WTC11 (cell line): ENCODE data around the gene MKLN1.

Experiments used
- EMX1 ChIP-seq: fragments of 250-450 bp; sonication (Bioruptor Pico); IDR thresholded peaks from 2 replicates; pipeline ENCODE4 v1.8.0; 2021; ENCODE audit warnings: mild to moderate bottlenecking
- ESRRA ChIP-seq: sonication (generic); formaldehyde crosslinking; IDR thresholded peaks from 2 replicates; pipeline ENCODE4 v1.8.1; 2022; ENCODE audit warnings: mild to moderate bottlenecking, missing genetic modification reagents, borderline replicate concordance
- FOXJ3 ChIP-seq: sonication (generic); formaldehyde crosslinking; IDR thresholded peaks from 2 replicates; pipeline ENCODE4 v1.9.0; 2021; ENCODE audit warnings: missing genetic modification reagents, mild to moderate bottlenecking, borderline replicate concordance
- IRF2 ChIP-seq: sonication (generic); formaldehyde crosslinking; IDR thresholded peaks from 2 replicates; pipeline ENCODE4 v1.8.0; 2022; ENCODE audit warnings: low read depth, missing genetic modification reagents, borderline replicate concordance
- NFYB ChIP-seq: sonication (generic); formaldehyde crosslinking; conservative IDR thresholded peaks from 2 replicates; pipeline ENCODE4 v1.8.0; 2022; ENCODE audit warnings: low read depth, missing genetic modification reagents
- NR1H2 ChIP-seq: sonication (generic); formaldehyde crosslinking; IDR thresholded peaks from 2 replicates; pipeline ENCODE4 v1.9.0; 2021; ENCODE audit warnings: mild to moderate bottlenecking, moderate library complexity, missing genetic modification reagents
- USF2 ChIP-seq: sonication (generic); formaldehyde crosslinking; IDR thresholded peaks from 2 replicates; pipeline ENCODE4 v1.8.1; 2023; ENCODE audit warnings: mild to moderate bottlenecking, missing genetic modification reagents, moderate library complexity
- ZNF121 ChIP-seq: sonication (generic); formaldehyde crosslinking; IDR thresholded peaks from 2 replicates; pipeline ENCODE4 v1.8.0; 2023; ENCODE audit warnings: missing genetic modification reagents
- ZNF532 ChIP-seq: fragments of 250-450 bp; sonication (Bioruptor Pico); IDR thresholded peaks from 2 replicates; pipeline ENCODE4 v1.9.0; 2021; ENCODE audit warnings: mild to moderate bottlenecking, borderline replicate concordance
- TF ChIP-seq, protein P1 (sequence below): fragments of 200-600 bp; IDR thresholded peaks from 2 replicates; pipeline ENCODE4 v1.8.0; 2022; ENCODE audit warnings: antibody characterized with exemption
- TF ChIP-seq, protein P2 (sequence below): sonication (generic); formaldehyde crosslinking; IDR thresholded peaks from 2 replicates; pipeline ENCODE4 v1.8.1; 2022; ENCODE audit warnings: low read depth, mild to moderate bottlenecking, moderate library complexity, missing genetic modification reagents, borderline replicate concordance

GRCh38 chr7:131500357-131500756 lies 172.7 kb downstream of the MKLN1 start:
- TF ChIP-seq, protein P1, sequence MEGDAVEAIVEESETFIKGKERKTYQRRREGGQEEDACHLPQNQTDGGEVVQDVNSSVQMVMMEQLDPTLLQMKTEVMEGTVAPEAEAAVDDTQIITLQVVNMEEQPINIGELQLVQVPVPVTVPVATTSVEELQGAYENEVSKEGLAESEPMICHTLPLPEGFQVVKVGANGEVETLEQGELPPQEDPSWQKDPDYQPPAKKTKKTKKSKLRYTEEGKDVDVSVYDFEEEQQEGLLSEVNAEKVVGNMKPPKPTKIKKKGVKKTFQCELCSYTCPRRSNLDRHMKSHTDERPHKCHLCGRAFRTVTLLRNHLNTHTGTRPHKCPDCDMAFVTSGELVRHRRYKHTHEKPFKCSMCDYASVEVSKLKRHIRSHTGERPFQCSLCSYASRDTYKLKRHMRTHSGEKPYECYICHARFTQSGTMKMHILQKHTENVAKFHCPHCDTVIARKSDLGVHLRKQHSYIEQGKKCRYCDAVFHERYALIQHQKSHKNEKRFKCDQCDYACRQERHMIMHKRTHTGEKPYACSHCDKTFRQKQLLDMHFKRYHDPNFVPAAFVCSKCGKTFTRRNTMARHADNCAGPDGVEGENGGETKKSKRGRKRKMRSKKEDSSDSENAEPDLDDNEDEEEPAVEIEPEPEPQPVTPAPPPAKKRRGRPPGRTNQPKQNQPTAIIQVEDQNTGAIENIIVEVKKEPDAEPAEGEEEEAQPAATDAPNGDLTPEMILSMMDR = no peak
- TF ChIP-seq ESRRA (CRISPR knock-in tag) (no peak), IRF2 (CRISPR knock-in tag) (no peak), NFYB (CRISPR knock-in tag) (no peak), USF2 (CRISPR knock-in tag) (no peak), FOXJ3 (no peak), EMX1 (CRISPR knock-in tag) (no peak), ZNF121 (no peak), NR1H2 (CRISPR knock-in tag) (no peak), ZNF532 (CRISPR knock-in tag) (no peak)
- TF ChIP-seq, protein P2, sequence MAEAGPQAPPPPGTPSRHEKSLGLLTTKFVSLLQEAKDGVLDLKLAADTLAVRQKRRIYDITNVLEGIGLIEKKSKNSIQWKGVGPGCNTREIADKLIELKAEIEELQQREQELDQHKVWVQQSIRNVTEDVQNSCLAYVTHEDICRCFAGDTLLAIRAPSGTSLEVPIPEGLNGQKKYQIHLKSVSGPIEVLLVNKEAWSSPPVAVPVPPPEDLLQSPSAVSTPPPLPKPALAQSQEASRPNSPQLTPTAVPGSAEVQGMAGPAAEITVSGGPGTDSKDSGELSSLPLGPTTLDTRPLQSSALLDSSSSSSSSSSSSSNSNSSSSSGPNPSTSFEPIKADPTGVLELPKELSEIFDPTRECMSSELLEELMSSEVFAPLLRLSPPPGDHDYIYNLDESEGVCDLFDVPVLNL (CRISPR knock-in tag) = no peak
